Lower leg skin (tissue), 3 donors: Measurements from ENCODE around the gene FILIP1.

Experiments used
- POLR2A ChIP-seq, 2 donors: fragments of 450-650 bp; IDR thresholded peaks; one replicate each; pipeline ENCODE4 v1.6.1; 2016 to 2017; ENCODE audit warnings: antibody characterized with exemption in 2 of 2, mild to moderate bottlenecking in 1 of 2, moderate library complexity in 1 of 2
- TF ChIP-seq, protein P1 (sequence below), 3 donors: fragments of 450-650 bp; IDR thresholded peaks; one replicate each; pipeline ENCODE4 v1.5.1; 2016; ENCODE audit warnings: antibody characterized with exemption in 3 of 3, mild to moderate bottlenecking in 3 of 3, moderate library complexity in 2 of 3

DNA sequence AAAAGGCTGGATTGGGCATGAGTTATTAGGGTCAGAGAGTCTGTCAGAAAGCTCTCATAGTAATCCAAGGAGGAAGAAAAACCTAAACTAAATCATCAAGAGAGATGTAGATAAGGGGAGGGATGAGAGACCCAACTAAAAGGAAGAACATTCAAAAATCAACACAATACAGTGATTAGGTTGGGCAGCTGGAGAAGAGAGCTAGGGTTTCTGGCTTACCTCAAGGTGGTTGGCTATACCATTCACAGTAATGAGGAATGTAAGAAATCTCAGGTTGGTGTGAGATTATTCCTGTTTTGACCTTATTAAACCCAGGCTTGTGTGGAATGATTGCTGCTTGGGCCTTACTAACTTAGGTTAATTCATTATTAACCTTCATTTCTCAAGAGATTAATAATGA is 243.8 kb downstream of the FILIP1 start:
- TF ChIP-seq, protein P1, sequence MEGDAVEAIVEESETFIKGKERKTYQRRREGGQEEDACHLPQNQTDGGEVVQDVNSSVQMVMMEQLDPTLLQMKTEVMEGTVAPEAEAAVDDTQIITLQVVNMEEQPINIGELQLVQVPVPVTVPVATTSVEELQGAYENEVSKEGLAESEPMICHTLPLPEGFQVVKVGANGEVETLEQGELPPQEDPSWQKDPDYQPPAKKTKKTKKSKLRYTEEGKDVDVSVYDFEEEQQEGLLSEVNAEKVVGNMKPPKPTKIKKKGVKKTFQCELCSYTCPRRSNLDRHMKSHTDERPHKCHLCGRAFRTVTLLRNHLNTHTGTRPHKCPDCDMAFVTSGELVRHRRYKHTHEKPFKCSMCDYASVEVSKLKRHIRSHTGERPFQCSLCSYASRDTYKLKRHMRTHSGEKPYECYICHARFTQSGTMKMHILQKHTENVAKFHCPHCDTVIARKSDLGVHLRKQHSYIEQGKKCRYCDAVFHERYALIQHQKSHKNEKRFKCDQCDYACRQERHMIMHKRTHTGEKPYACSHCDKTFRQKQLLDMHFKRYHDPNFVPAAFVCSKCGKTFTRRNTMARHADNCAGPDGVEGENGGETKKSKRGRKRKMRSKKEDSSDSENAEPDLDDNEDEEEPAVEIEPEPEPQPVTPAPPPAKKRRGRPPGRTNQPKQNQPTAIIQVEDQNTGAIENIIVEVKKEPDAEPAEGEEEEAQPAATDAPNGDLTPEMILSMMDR (IDR thresholded peaks at IDR 0.05): no peak
- no peak for TF ChIP-seq POLR2A (IDR thresholded peaks at IDR 0.05)
